HepG2 (cell line): ENCODE results near the gene ERBB3. TPM values are rescaled to one million over a fixed set of nuclear protein-coding genes. Genes with fewer than 3 reads are reported as not detected.

Experiments used
- CBX1 ChIP-seq: IDR thresholded peaks from one replicate; pipeline ENCODE4 v1.6.1; 2016; ENCODE audit warnings: antibody characterized with exemption, low read depth
- CSRNP1 ChIP-seq: sonication (generic); formaldehyde crosslinking; IDR thresholded peaks from 2 replicates; pipeline ENCODE4 v1.8.1; 2023; ENCODE audit warnings: mild to moderate bottlenecking, missing genetic modification reagents
- FOXP4 ChIP-seq: sonication (generic); formaldehyde crosslinking; IDR thresholded peaks from 2 replicates; pipeline ENCODE4 v1.4.0; 2020; ENCODE audit warnings: missing genetic modification reagents
- NCOA1 ChIP-seq: sonication (generic); formaldehyde crosslinking; IDR thresholded peaks from 2 replicates; pipeline ENCODE4 v1.9.0; 2021; ENCODE audit warnings: missing genetic modification reagents
- PBX2 ChIP-seq: IDR thresholded peaks from 2 replicates; pipeline ENCODE4 v1.6.1; 2016; ENCODE audit warnings: control low read depth
- SMAD1 ChIP-seq: sonication (generic); formaldehyde crosslinking; IDR thresholded peaks from 2 replicates; pipeline ENCODE4 v1.4.0; 2020; ENCODE audit warnings: missing genetic modification reagents, low read depth, mild to moderate bottlenecking, borderline replicate concordance
- TERF1 ChIP-seq: sonication (generic); formaldehyde crosslinking; IDR thresholded peaks from 2 replicates; pipeline ENCODE4 v1.8.0; 2022; ENCODE audit warnings: mild to moderate bottlenecking, missing genetic modification reagents, moderate library complexity
- ZFP36 ChIP-seq: fragments of 150-350 bp; IDR thresholded peaks from 2 replicates; pipeline ENCODE4 v1.6.1; 2018; ENCODE audit warnings: borderline replicate concordance, low read length, low read depth; ENCODE audit not compliant: partially characterized antibody
- ZFP36L2 ChIP-seq: sonication (generic); formaldehyde crosslinking; IDR thresholded peaks from 2 replicates; pipeline ENCODE4 v1.4.0; 2020; ENCODE audit warnings: missing genetic modification reagents
- ZNF205 ChIP-seq: IDR thresholded peaks from 2 replicates; pipeline ENCODE4 v1.6.1; 2018; ENCODE audit warnings: missing biosample characterization, missing genetic modification reagents
- ZNF207 ChIP-seq: fragments of 450-650 bp; IDR thresholded peaks from 2 replicates; pipeline ENCODE4 v1.6.1; 2016; ENCODE audit warnings: antibody characterized with exemption, borderline replicate concordance
- ZNF281 ChIP-seq: sonication (generic); formaldehyde crosslinking; IDR thresholded peaks from 2 replicates; pipeline ENCODE4 v1.4.0; 2020; ENCODE audit warnings: missing genetic modification reagents, borderline replicate concordance
- ZNF337 ChIP-seq: sonication (generic); formaldehyde crosslinking; IDR thresholded peaks from 2 replicates; pipeline ENCODE4 v1.5.1; 2020; ENCODE audit warnings: missing genetic modification reagents, low read depth, mild to moderate bottlenecking, borderline replicate concordance
- ZNF576 ChIP-seq: sonication (generic); formaldehyde crosslinking; IDR thresholded peaks from 2 replicates; pipeline ENCODE4 v1.4.0; 2020; ENCODE audit warnings: mild to moderate bottlenecking, missing genetic modification reagents
- ZNF580 ChIP-seq: IDR thresholded peaks from 2 replicates; pipeline ENCODE4 v1.6.1; 2016; ENCODE audit warnings: low read depth, borderline replicate concordance
- polyA plus RNA-seq, 8 experiments: library from polyadenylated mRNA; depleted of rRNA in 3 of 8; stranded (reverse) in 7 of 8; unstranded in 1 of 8; fragments of >200 nt; fragmentation: Illumina TruSeq in 4 of 8; extraction: Trizol in 4 of 8; gene quantifications; 2 replicates each; pipeline versions ENCODE4 v1.2.1 to v1.2.3, GENCODE V29; 2011 to 2016; ENCODE audit warnings: low read depth in 4 of 8, missing spikeins in 1 of 8, mixed read lengths in 1 of 8; ENCODE audit not compliant: insufficient read depth in 1 of 8
- total RNA-seq, 5 experiments: library from RNA; depleted of rRNA; stranded (reverse); fragments of >200 nt; fragmentation: Illumina TruSeq; extraction: Trizol; gene quantifications; 2 replicates each; pipeline ENCODE4 v1.2.3, GENCODE V29; 2016; ENCODE audit warnings: low read depth in 1 of 5

The ERBB3 gene
- total and polyA plus RNA-seq, 2 of the 13 experiments (the other 11 are each of a cell fraction or from before 2014, with no cell fraction given): 93.6 to 358 TPM

- peak; percentile 99 for TF ChIP-seq CSRNP1
- TF ChIP-seq NCOA1 (CRISPR knock-in tag): peak; percentile 91; the same call in 1 of the 2 replicates
- TF ChIP-seq PBX2 (CRISPR knock-in tag): no peak
- no peak for TF ChIP-seq TERF1
- TF ChIP-seq ZNF337: no peak; the same call in 1 of the 2 replicates
- 0 out of 2 replicates have a peak, but pooled peaks have one; percentile 42 for TF ChIP-seq ZFP36L2 (CRISPR knock-in tag)
- no peak; the same call in none of the 2 replicates for TF ChIP-seq ZNF205 (CRISPR knock-in tag)
- TF ChIP-seq ZNF576 (CRISPR knock-in tag): no peak; the same call in 1 of the 2 replicates
- peak; percentile 40; the same call in 1 of the 2 replicates for TF ChIP-seq ZNF281 (CRISPR knock-in tag)
- peak; percentile 92 for TF ChIP-seq ZNF580
- TF ChIP-seq ZNF207: no peak
- TF ChIP-seq CBX1: peak; percentile 90
- peak; percentile 46 for TF ChIP-seq FOXP4 (CRISPR knock-in tag)
- no peak; the same call in 1 of the 2 replicates for TF ChIP-seq SMAD1
- TF ChIP-seq ZFP36: no peak
These were observed 24.3 kb downstream of the ERBB3 start, which contains the start of gene PA2G4 (continued) for GRCh38 chr12:56104109-56104814.
